ENCODE data around the gene JAZF1. TPM values are rescaled to one million over a fixed set of nuclear protein-coding genes. Genes with fewer than 3 reads are reported as not detected.

JAZF1 gene
- total RNA-seq, 1 donor from 2014 or later: 0.96 TPM

DNA sequence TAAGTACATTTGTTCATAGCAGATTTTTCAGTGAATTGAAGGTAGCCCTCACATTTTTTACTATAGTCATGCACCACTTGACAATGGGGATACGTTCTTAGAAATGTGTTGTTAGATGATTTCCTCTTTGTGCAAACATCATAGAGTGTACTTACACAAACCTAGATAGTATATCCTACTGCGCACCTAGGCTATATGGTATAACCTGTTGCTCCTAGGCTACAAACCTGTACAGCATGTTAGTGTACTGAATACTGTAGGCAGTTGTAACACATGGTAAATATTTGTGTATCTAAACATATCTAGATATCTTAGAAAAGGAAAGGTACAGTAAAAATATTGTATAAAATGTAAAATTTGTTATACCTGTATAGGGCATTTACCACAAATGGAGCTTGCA, 399.4 kb downstream of the JAZF1 start:
- TF ChIP-seq, protein P1, sequence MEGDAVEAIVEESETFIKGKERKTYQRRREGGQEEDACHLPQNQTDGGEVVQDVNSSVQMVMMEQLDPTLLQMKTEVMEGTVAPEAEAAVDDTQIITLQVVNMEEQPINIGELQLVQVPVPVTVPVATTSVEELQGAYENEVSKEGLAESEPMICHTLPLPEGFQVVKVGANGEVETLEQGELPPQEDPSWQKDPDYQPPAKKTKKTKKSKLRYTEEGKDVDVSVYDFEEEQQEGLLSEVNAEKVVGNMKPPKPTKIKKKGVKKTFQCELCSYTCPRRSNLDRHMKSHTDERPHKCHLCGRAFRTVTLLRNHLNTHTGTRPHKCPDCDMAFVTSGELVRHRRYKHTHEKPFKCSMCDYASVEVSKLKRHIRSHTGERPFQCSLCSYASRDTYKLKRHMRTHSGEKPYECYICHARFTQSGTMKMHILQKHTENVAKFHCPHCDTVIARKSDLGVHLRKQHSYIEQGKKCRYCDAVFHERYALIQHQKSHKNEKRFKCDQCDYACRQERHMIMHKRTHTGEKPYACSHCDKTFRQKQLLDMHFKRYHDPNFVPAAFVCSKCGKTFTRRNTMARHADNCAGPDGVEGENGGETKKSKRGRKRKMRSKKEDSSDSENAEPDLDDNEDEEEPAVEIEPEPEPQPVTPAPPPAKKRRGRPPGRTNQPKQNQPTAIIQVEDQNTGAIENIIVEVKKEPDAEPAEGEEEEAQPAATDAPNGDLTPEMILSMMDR (IDR thresholded peaks at IDR 0.05; ENCODE audit: insufficient read depth, low read length, poor library complexity, severe bottlenecking): no peak
- Histone ChIP-seq H3K27me3 (ENCODE audit: control insufficient read depth, insufficient read depth, low read length) (no peaks in the 10 kb centered on the region), H3K4me3 (ENCODE audit: low read depth, low read length) (no peak overlapping the region), H3K36me3 (ENCODE audit: control insufficient read depth, insufficient read depth, low read length) (no peaks in the 10 kb centered on the region)
- DNase-seq (ENCODE audit: low read depth): no peak

Other genes starting within 250 kb of the JAZF1 start
- 19.9 and 27.9 TPM in 2 replicates for gene CREB5, start 231.7 kb upstream of the JAZF1 start, total RNA-seq